Calu3 (cell line): ENCODE results near the gene GALNT12. TPM values are rescaled to one million over a fixed set of nuclear protein-coding genes. Genes with fewer than 3 reads are reported as not detected.

Experiments
- BruUV-seq: library from RNA; stranded (reverse); fragments of 400-500 nt; replicated peaks from 2 replicates; lab custom pipeline; 2021; lab: Mats Ljungman, UMichigan
- CTCF ChIA-PET: fragments of 300-600 bp; sonication (Branson Sonifier 250); formaldehyde crosslinking; loops from one replicate; lab custom pipeline; 2022; ENCODE audit warnings: antibody characterized with exemption; lab: Charles Lee
- DNase-seq: peaks from one replicate; pipeline ENCODE4 v3.0.0; 2022
- H3K27ac Mint-ChIP-seq: one replicate; pipeline ENCODE4 v1.8.0; 2022; ENCODE audit warnings: mixed read lengths; ENCODE audit not compliant: unreplicated experiment
- H3K27me3 Mint-ChIP-seq: one replicate; pipeline ENCODE4 v1.8.0; 2022; ENCODE audit warnings: mixed read lengths; ENCODE audit not compliant: unreplicated experiment
- H3K36me3 Mint-ChIP-seq: one replicate; pipeline ENCODE4 v1.8.0; 2022; ENCODE audit warnings: mild to moderate bottlenecking, moderate library complexity, mixed read lengths; ENCODE audit not compliant: insufficient read depth, unreplicated experiment
- H3K4me1 Mint-ChIP-seq: one replicate; pipeline ENCODE4 v1.8.0; 2022; ENCODE audit warnings: mild to moderate bottlenecking, low read depth, mixed read lengths; ENCODE audit not compliant: unreplicated experiment
- H3K4me3 Mint-ChIP-seq: one replicate; pipeline ENCODE4 v1.8.0; 2022; ENCODE audit warnings: mild to moderate bottlenecking, low read depth, moderate library complexity, mixed read lengths; ENCODE audit not compliant: unreplicated experiment
- H3K9me3 Mint-ChIP-seq: one replicate; pipeline ENCODE4 v1.8.0; 2022; ENCODE audit warnings: low read depth, mixed read lengths; ENCODE audit not compliant: unreplicated experiment
- intact Hi-C: fragments of 100-400 bp; cut with micrococcal nuclease; formaldehyde crosslinking; loops from one replicate; pipeline ENCODE4 v1.10.0; 2022; ENCODE audit not compliant: unreplicated experiment
- total RNA-seq: library from RNA; stranded (reverse); gene quantifications from 2 replicates; pipeline ENCODE4 v1.2.3, GENCODE V29; 2022
- TF ChIP-seq, protein P1 (sequence below): fragments of 200-600 bp; IDR thresholded peaks from one replicate; pipeline ENCODE4 v1.8.0; 2022; ENCODE audit warnings: antibody characterized with exemption; ENCODE audit not compliant: unreplicated experiment

GALNT12 gene
- total RNA-seq, 1 experiment from 2014 or later, result 49.2 TPM

DNA sequence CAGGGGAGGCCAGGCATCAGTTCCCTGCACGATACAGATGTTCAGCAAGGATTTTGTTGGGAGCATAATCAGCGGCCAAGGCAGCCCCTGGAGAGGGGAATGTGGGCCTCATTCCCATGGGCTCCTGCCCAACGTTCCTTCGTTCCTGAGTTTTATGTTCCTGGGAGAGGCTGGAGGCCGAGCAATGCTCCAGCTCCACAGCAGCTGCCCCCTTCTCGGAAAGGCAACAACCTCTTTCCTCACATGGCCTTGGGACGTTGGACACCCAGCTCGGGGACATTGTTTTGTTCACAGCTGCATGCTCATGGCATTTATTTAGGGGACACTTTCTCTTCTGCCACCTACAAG is 72.5 kb downstream of the GALNT12 start:
- no TSS peak for BruUV-seq
- peaks cover 80% of the 10 kb centered on the region for H3K27me3 Mint-ChIP-seq
- no peak overlapping the region for H3K4me3 Mint-ChIP-seq
- CTCF ChIA-PET, result no interaction called here
- no peaks in the 10 kb centered on the region for H3K36me3 Mint-ChIP-seq
- no peaks in the 10 kb centered on the region for H3K9me3 Mint-ChIP-seq
- DNase-seq, result no peak
- intact Hi-C loops, result no loop called here
- no peak overlapping the region for H3K27ac Mint-ChIP-seq
- H3K4me1 Mint-ChIP-seq, result no peaks in the 10 kb centered on the region
- TF ChIP-seq, protein P1, sequence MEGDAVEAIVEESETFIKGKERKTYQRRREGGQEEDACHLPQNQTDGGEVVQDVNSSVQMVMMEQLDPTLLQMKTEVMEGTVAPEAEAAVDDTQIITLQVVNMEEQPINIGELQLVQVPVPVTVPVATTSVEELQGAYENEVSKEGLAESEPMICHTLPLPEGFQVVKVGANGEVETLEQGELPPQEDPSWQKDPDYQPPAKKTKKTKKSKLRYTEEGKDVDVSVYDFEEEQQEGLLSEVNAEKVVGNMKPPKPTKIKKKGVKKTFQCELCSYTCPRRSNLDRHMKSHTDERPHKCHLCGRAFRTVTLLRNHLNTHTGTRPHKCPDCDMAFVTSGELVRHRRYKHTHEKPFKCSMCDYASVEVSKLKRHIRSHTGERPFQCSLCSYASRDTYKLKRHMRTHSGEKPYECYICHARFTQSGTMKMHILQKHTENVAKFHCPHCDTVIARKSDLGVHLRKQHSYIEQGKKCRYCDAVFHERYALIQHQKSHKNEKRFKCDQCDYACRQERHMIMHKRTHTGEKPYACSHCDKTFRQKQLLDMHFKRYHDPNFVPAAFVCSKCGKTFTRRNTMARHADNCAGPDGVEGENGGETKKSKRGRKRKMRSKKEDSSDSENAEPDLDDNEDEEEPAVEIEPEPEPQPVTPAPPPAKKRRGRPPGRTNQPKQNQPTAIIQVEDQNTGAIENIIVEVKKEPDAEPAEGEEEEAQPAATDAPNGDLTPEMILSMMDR, result no peak

DNA sequence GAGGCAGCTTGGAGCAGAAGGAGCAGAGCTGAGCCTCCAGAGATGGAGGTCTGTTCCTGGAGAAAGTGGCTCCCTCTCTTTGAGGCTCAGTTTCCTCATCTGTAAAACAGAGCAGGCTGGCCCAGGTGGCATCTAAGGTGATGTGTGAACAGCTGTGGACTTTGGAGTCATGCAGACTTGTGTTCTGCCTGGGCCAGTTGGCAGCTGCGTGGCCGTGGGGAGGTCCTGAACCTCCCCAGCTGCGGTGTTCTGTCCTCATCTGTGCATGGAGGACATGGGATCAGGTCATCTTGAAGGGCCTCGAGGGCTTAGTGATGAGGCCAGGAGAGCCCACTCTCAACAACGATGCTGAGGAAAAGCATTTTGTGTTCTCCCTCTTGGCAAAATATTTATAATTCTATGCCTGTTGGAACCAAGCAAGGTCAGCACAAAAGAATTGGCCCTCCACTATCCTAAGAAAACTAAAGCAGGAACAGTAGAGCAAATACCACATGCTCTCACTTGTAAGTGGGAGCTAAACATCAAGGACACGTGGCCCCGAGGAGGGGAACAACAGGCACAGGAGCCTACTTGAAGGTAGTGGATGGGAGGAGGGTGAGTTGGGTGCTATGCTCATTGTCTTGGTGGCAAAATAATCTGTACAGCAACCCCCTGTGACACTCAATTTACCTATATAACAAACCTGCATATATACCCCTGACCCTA is 73.0 kb downstream of the GALNT12 start:
- H3K36me3 Mint-ChIP-seq, result no peaks in the 10 kb centered on the region
- intact Hi-C loops, result no loop called here
- H3K27me3 Mint-ChIP-seq, result peaks cover 86% of the 10 kb centered on the region
- DNase-seq, result no peak
- no peak overlapping the region for H3K4me3 Mint-ChIP-seq
- no peaks in the 10 kb centered on the region for H3K4me1 Mint-ChIP-seq
- CTCF ChIA-PET, result no interaction called here
- TF ChIP-seq, protein P1, result no peak
- no peak overlapping the region for H3K27ac Mint-ChIP-seq
- BruUV-seq, result no TSS peak
- H3K9me3 Mint-ChIP-seq, result no peaks in the 10 kb centered on the region

DNA sequence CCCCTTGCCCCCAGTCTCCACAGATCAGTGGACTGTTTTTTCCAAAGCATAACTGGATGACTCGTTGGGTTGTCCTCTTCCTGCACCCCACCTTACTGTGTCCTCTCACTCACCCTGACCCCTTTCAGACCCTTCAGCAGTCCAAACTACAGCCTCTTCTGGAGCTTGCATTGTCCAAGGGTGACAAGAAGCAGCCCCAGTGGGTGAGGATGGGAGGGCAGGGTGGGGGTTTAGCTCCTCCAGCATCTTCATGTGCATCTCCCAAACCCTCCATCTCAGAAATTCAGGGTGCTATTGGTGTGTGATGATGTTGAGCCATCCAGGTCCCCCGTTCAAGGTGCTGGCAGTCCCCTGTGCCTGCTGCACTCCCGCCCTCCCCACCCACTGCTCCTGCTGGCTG is 73.9 kb downstream of the GALNT12 start:
- intact Hi-C loops, result no loop called here
- Mint-ChIP-seq H3K36me3 (no peaks in the 10 kb centered on the region), H3K9me3 (no peaks in the 10 kb centered on the region), H3K4me1 (no peaks in the 10 kb centered on the region), H3K27ac (no peak overlapping the region), H3K4me3 (no peak overlapping the region), H3K27me3 (peaks cover 88% of the 10 kb centered on the region)
- TF ChIP-seq, protein P1, result no peak
- DNase-seq, result no peak
- CTCF ChIA-PET, result no interaction called here
- no TSS peak for BruUV-seq

DNA sequence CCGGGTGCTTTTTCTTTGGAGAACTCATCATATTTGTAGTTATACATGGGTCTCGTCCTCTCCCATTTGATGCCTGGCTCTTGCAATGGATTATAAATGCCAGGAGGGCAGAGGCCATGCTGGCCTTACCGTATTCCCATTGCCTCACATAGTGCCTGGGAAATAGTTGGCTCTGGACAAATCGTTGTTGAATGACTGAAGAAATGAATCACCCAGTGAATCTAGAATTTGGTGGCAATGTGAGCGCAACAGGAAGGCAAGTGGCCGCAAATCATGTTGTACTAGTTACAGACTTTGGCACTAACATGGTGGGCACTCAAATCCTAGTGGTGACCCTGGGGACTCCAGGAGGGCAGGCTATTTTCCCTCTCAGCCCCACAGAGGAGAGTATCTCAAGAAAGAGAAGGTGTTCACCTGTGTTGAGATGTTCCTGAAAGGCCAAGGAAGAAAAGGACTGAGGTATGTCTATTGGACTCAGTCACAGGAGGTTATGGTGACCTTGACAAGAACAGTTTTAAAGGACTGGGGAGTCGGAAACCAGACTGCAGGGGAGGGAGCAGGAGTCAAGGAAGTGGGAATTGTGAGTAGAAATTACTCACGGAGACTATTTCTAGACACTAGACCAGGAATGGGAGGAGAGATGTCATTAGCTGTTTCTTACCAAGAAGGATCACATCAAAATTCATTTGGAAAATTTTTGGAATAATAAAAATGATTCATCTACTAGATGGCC is 74.5 kb downstream of the GALNT12 start:
- DNase-seq, result no peak
- TF ChIP-seq, protein P1, result no peak
- Mint-ChIP-seq H3K4me3 (no peak overlapping the region), H3K9me3 (no peaks in the 10 kb centered on the region), H3K27ac (no peak overlapping the region), H3K4me1 (no peaks in the 10 kb centered on the region), H3K36me3 (no peaks in the 10 kb centered on the region), H3K27me3 (peaks cover 90% of the 10 kb centered on the region)
- CTCF ChIA-PET, result no interaction called here
- no TSS peak for BruUV-seq
- intact Hi-C loops, result no loop called here
